Hepatocyte (in vitro differentiated cells): Measurements from ENCODE around the gene LRRN4CL. TPM values are rescaled to one million over a fixed set of nuclear protein-coding genes. Genes with fewer than 3 reads are reported as not detected.
A peak's percentile ranks its signal among the peaks of the same experiment; 100 is the strongest.

Source experiments
- DNase-seq: peaks from one replicate; pipeline ENCODE4 v3.0.0-alpha.2; 2016; ENCODE audit warnings: low spot score
- H2AFZ ChIP-seq: fragments of 200-600 bp; sonication (generic); 2 replicates; pipeline ENCODE4 v1.6.0; 2016; ENCODE audit warnings: antibody characterized with exemption, mild to moderate bottlenecking
- H3K27ac ChIP-seq: fragments of 200-600 bp; sonication (generic); 2 replicates; pipeline ENCODE4 v1.5.1; 2016; ENCODE audit warnings: mild to moderate bottlenecking
- H3K27me3 ChIP-seq: fragments of 200-600 bp; sonication (generic); 2 replicates; pipeline ENCODE4 v1.6.1; 2016
- H3K36me3 ChIP-seq: fragments of 200-600 bp; sonication (generic); replicated peaks from 2 replicates; pipeline ENCODE4 v1.5.1; 2016; ENCODE audit warnings: low read depth; ENCODE audit not compliant: insufficient read depth
- H3K4me1 ChIP-seq: fragments of 200-600 bp; sonication (generic); 2 replicates; pipeline ENCODE4 v1.5.1; 2016; ENCODE audit warnings: mild to moderate bottlenecking, moderate library complexity; ENCODE audit not compliant: insufficient read depth
- H3K4me2 ChIP-seq: fragments of 200-600 bp; sonication (generic); 2 replicates; pipeline ENCODE4 v1.6.0; 2016
- H3K4me3 ChIP-seq: fragments of 200-600 bp; sonication (generic); 2 replicates; pipeline ENCODE4 v1.5.1; 2016; ENCODE audit warnings: mild to moderate bottlenecking
- H3K79me2 ChIP-seq: fragments of 200-600 bp; sonication (generic); 2 replicates; pipeline ENCODE4 v1.6.0; 2017; ENCODE audit warnings: mild to moderate bottlenecking
- H3K9me2 ChIP-seq: fragments of 200-600 bp; sonication (generic); replicated peaks from 2 replicates; pipeline ENCODE4 v1.6.0; 2017; ENCODE audit warnings: mild to moderate bottlenecking; ENCODE audit not compliant: insufficient read depth
- H3K9me3 ChIP-seq: fragments of 200-600 bp; sonication (generic); 2 replicates; pipeline ENCODE4 v1.5.1; 2016; ENCODE audit warnings: low read depth, mild to moderate bottlenecking
- H4K20me1 ChIP-seq: fragments of 200-600 bp; sonication (generic); 2 replicates; pipeline ENCODE4 v1.6.0; 2016; ENCODE audit warnings: mild to moderate bottlenecking; ENCODE audit not compliant: insufficient read depth, poor library complexity, severe bottlenecking
- CTCF ChIP-seq: fragments of 200-600 bp; sonication (generic); IDR thresholded peaks from 2 replicates; pipeline ENCODE4 v1.5.1; 2016; ENCODE audit warnings: antibody characterized with exemption, mild to moderate bottlenecking; ENCODE audit not compliant: poor library complexity
- EZH2 ChIP-seq: fragments of 200-600 bp; sonication (generic); IDR thresholded peaks from 2 replicates; pipeline ENCODE4 v1.6.1; 2016; ENCODE audit warnings: antibody characterized with exemption, mild to moderate bottlenecking, borderline replicate concordance
- EZH2phosphoT487 ChIP-seq: fragments of 200-600 bp; sonication (generic); IDR thresholded peaks from one replicate; pipeline ENCODE4 v1.6.1; 2018; ENCODE audit warnings: antibody characterized with exemption, mild to moderate bottlenecking, low read depth, moderate library complexity; ENCODE audit not compliant: unreplicated experiment, severe bottlenecking
- WGBS: methylation state at CpG from one replicate; pipeline ENCODE4 v1.1.6; 2016; ENCODE audit warnings: low lambda C conversion rate; ENCODE audit errors: missing lambda C conversion rate; 5-methylcytosine and 5-hydroxymethylcytosine counted together
- polyA plus RNA-seq: library from polyadenylated mRNA; unstranded; fragments of >200 nt; fragmentation: Nextera tagmentation; extraction: Ambion mirVana; gene quantifications from 2 replicates; pipeline ENCODE4 v1.2.1, GENCODE V29; 2016
- total RNA-seq: library from RNA; depleted of rRNA; stranded (reverse); fragments of >200 nt; gene quantifications from 2 replicates; pipeline ENCODE4 v1.2.3, GENCODE V29; 2014

LRRN4CL gene
- total and polyA plus RNA-seq, 2 experiments from 2014 or later, result 0.40 to 0.41 TPM

GRCh38 chr11:62673196-62673525 lies 16.2 kb downstream of the LRRN4CL start:
- no peak for TF ChIP-seq EZH2phosphoT487
- no peak for TF ChIP-seq CTCF
- no peak for TF ChIP-seq EZH2
- peak overlapping the region; percentile 93 for H3K4me2 ChIP-seq
- no peaks in the 10 kb centered on the region for H3K9me2 ChIP-seq
- WGBS, result 91% methylated on average over 2 of the region's 2 CpGs
- no peak overlapping the region for H2AFZ ChIP-seq
- H3K36me3 ChIP-seq, result no peaks in the 10 kb centered on the region
- H4K20me1 ChIP-seq, result no peaks in the 10 kb centered on the region
- H3K4me3 ChIP-seq, result no peak overlapping the region
- DNase-seq, result no peak
- peaks cover 20% of the 10 kb centered on the region for H3K4me1 ChIP-seq
- peaks cover 56% of the 10 kb centered on the region for H3K79me2 ChIP-seq
- H3K27ac ChIP-seq, result peak overlapping the region; percentile 95
- no peaks in the 10 kb centered on the region for H3K9me3 ChIP-seq
- H3K27me3 ChIP-seq, result no peaks in the 10 kb centered on the region

- Histone ChIP-seq H3K9me3 (no peaks in the 10 kb centered on the region), H3K4me2 (peak within 1 kb of the TSS; percentile 93), H3K4me1 (peaks cover 22% of the 10 kb centered on the region), H3K27me3 (no peaks in the 10 kb centered on the region), H3K4me3 (peak within 1 kb of the TSS; percentile 60), H3K27ac (peak within 1 kb of the TSS; percentile 95), H3K79me2 (peaks cover 56% of the 10 kb centered on the region), H2AFZ (peak within 1 kb of the TSS; percentile 60), H3K9me2 (no peaks in the 10 kb centered on the region), H4K20me1 (peaks cover 2% of the 10 kb centered on the region), H3K36me3 (no peaks in the 10 kb centered on the region)
- 1% methylated on average over 59 of the region's 59 CpGs for WGBS
- peak; percentile 92 for DNase-seq
- TF ChIP-seq EZH2, result no peak
- TF ChIP-seq EZH2phosphoT487, result no peak
- no peak for TF ChIP-seq CTCF
These were observed 17.5 kb downstream of the LRRN4CL start, which contains the start of the genes LBHD1 and UQCC3 for GRCh38 chr11:62671608-62672389. Gene LBHD1, minus strand, starts transcription at chr11:62672267. Its CDS starts 2,236 bp downstream, at chr11:62670031. Gene UQCC3, plus strand, starts transcription at chr11:62671673. Its CDS starts 73 bp downstream, at chr11:62671746.

- TF ChIP-seq EZH2phosphoT487 (no peak), CTCF (no peak), EZH2 (no peak)
- peaks cover 59% of the 10 kb centered on the region for H3K79me2 ChIP-seq
These were observed 18.1 kb downstream of the LRRN4CL start for GRCh38 chr11:62671236-62671607.

More at GRCh38 chr11:62671236-62671607, 18.1 kb downstream of the LRRN4CL start:
- Histone ChIP-seq H4K20me1 (peaks cover 7% of the 10 kb centered on the region), H3K9me2 (no peaks in the 10 kb centered on the region), H3K27ac (peak overlapping the region; percentile 95), H3K4me2 (peak overlapping the region; percentile 93), H3K27me3 (no peaks in the 10 kb centered on the region), H3K9me3 (no peaks in the 10 kb centered on the region), H3K4me3 (peak overlapping the region; percentile 60), H3K4me1 (peaks cover 28% of the 10 kb centered on the region), H2AFZ (peak overlapping the region; percentile 60), H3K36me3 (no peaks in the 10 kb centered on the region)
- WGBS, result 2% methylated on average over 17 of the region's 17 CpGs
- DNase-seq, result no peak
